ENCODE results near the gene MBD3L3. TPM values are rescaled to one million over a fixed set of nuclear protein-coding genes. Genes with fewer than 3 reads are reported as not detected.

Gene MBD3L3
- total and polyA plus RNA-seq, 2 donors (not counting 3 experiments of a cell fraction or from before 2014, with no cell fraction given): not detected

DNA sequence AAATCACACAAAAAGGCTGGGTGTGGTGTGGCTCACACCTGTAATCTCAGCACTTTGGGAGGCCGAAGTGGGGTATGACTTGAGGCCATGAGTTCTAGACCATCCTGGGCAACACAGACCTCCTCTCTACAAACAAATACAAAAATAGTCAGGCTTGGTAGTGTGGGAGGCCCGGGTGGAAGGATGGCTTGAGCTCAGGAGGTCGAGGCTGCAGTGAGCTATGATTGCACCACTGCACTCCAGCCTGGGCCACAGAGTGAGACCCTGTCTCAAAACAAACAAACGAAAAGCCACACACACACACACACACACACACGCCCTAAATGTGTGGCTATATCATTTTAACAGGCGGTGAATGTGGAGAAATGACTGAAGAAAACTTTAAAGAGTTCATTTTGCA lies 10.1 kb upstream of the MBD3L3 start:
- no peak overlapping the region for H3K4me3 ChIP-seq (replicated peaks in 1 of 3; ENCODE audit: insufficient read depth in 1 of 3, low read depth in 1 of 3, low read length in 3 of 3)
- H4K20me1 ChIP-seq (replicated peaks; ENCODE audit: control insufficient read depth, extremely low read depth, insufficient read depth, low read length): no peaks in the 10 kb centered on the region
- H3K9ac ChIP-seq (replicated peaks; ENCODE audit: extremely low read depth, insufficient read depth, low read length): no peak overlapping the region
- no TSS peak for BruUV-seq (replicated peaks)
- dilution Hi-C loops (cut with MboI; ENCODE audit: extremely low pct_ligation_motif_present, low sequenced_read_pairs): no loop called here
- peak overlapping the region; percentile 70 for H2AFZ ChIP-seq (ENCODE audit: low read depth, low read length)
- H3K9me1 ChIP-seq (replicated peaks; ENCODE audit: control insufficient read depth, extremely low read depth, insufficient read depth, low read length): no peaks in the 10 kb centered on the region
- ChIA-PET POLR2A (interaction anchor here (0.5 to 1.8 kb wide), 2 partner anchors 31 to 422 kb away, joined by 7 to 15 read pairs; no protein-coding TSS in a partner anchor), CTCF (interaction anchor here (1.0 to 1.2 kb wide), 2 partner anchors 31 to 34 kb away, joined by 6 to 7 read pairs; no protein-coding TSS in a partner anchor)
- intact Hi-C loops (cut with micrococcal nuclease): no loop called here
- H3K9me3 ChIP-seq (replicated peaks; ENCODE audit: control insufficient read depth, insufficient read depth, low read length): no peaks in the 10 kb centered on the region
- H3K79me2 ChIP-seq (ENCODE audit: control insufficient read depth, insufficient read depth, low read length): peaks cover 9% of the 10 kb centered on the region
- H3K4me1 ChIP-seq (ENCODE audit: control insufficient read depth, extremely low read depth, insufficient read depth, low read length): peaks cover 7% of the 10 kb centered on the region
- H3K4me2 ChIP-seq (ENCODE audit: insufficient read depth, low read length): peak overlapping the region; percentile 16
- no peaks in the 10 kb centered on the region for H3K27me3 ChIP-seq (ENCODE audit: control insufficient read depth in 2 of 2, insufficient read depth in 2 of 2, low read length in 2 of 2)
- H3K36me3 ChIP-seq (ENCODE audit: control insufficient read depth in 2 of 2, extremely low read depth in 1 of 2, insufficient read depth in 2 of 2, low read length in 2 of 2): peaks cover 6 to 8% of the 10 kb centered on the region in 2 experiments
- DNase-seq (ENCODE audit: low read depth, low spot score) (no peak), FAIRE-seq (peak; percentile 55)
- no peak overlapping the region for H3K27ac ChIP-seq (ENCODE audit: insufficient read depth, low read depth, low read length)
- TF ChIP-seq GATA2 (IDR thresholded peaks at IDR 0.05; ENCODE audit: insufficient read depth, insufficient read length, low read depth, low read length) (no peak), POLR2A (IDR thresholded peaks at IDR 0.05; ENCODE audit: low read depth, low read length) (no peak), EZH2 (IDR thresholded peaks at IDR 0.05; ENCODE audit: borderline replicate concordance, low read depth, low read length, severe bottlenecking) (no peak), MYC (IDR thresholded peaks at IDR 0.05; ENCODE audit: low read depth, low read length) (no peak), JUN (IDR thresholded peaks at IDR 0.05; ENCODE audit: borderline replicate concordance, insufficient read depth, insufficient read length, low read depth) (no peak), POLR2AphosphoS5 (IDR thresholded peaks at IDR 0.05; ENCODE audit: insufficient read depth, low read depth, low read length) (no peak), FOS (IDR thresholded peaks at IDR 0.05; ENCODE audit: borderline replicate concordance, insufficient read depth, low read length) (no peak)
- TF ChIP-seq, protein P1, sequence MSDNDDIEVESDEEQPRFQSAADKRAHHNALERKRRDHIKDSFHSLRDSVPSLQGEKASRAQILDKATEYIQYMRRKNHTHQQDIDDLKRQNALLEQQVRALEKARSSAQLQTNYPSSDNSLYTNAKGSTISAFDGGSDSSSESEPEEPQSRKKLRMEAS (IDR thresholded peaks at IDR 0.05; ENCODE audit: insufficient read depth, insufficient read length): no peak
- TF ChIP-seq, protein P2, sequence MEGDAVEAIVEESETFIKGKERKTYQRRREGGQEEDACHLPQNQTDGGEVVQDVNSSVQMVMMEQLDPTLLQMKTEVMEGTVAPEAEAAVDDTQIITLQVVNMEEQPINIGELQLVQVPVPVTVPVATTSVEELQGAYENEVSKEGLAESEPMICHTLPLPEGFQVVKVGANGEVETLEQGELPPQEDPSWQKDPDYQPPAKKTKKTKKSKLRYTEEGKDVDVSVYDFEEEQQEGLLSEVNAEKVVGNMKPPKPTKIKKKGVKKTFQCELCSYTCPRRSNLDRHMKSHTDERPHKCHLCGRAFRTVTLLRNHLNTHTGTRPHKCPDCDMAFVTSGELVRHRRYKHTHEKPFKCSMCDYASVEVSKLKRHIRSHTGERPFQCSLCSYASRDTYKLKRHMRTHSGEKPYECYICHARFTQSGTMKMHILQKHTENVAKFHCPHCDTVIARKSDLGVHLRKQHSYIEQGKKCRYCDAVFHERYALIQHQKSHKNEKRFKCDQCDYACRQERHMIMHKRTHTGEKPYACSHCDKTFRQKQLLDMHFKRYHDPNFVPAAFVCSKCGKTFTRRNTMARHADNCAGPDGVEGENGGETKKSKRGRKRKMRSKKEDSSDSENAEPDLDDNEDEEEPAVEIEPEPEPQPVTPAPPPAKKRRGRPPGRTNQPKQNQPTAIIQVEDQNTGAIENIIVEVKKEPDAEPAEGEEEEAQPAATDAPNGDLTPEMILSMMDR (IDR thresholded peaks at IDR 0.05; ENCODE audit: extremely low read depth in 1 of 2, insufficient read depth in 1 of 2, low read depth in 1 of 2, low read length in 2 of 2): no peak

All from endothelial cell of umbilical vein (primary cell).